Adrenal gland (tissue), 12 donors: Measurements from ENCODE around the gene TSPAN9. TPM values are rescaled to one million over a fixed set of nuclear protein-coding genes. Genes with fewer than 3 reads are reported as not detected.
A peak's percentile ranks its signal among the peaks of the same experiment; 100 is the strongest.

Source experiments
- DNase-seq, 7 donors: peaks; one replicate each; pipeline ENCODE4 v3.0.0-alpha.2; 2019 to 2020
- H3K27ac ChIP-seq, 5 donors: fragments of 200-600 bp; sonication (generic) in 4 of 5; 1 replicate in 3 of 5; 2 replicates in 2 of 5; pipeline versions ENCODE4 v1.5.1 to v1.8.0; 2016 to 2020; ENCODE audit warnings: mild to moderate bottlenecking in 1 of 5
- H3K27me3 ChIP-seq: fragments of 200-600 bp; 2 replicates; pipeline ENCODE4 v1.8.0; 2021
- H3K36me3 ChIP-seq, 2 donors: fragments of 200-600 bp; replicated peaks in 1 of 2; 1 replicate in 1 of 2; 2 replicates in 1 of 2; pipeline versions ENCODE4 v1.5.1 to v1.8.0; 2018 to 2022
- H3K4me1 ChIP-seq, 2 donors: fragments of 200-600 bp; replicated peaks in 1 of 2; 1 replicate in 1 of 2; 2 replicates in 1 of 2; pipeline versions ENCODE4 v1.5.1 to v1.8.0; 2018 to 2021
- H3K4me3 ChIP-seq, 4 donors: fragments of 200-600 bp; sonication (generic) in 3 of 4; one replicate each; pipeline ENCODE4 v1.5.1; 2016 to 2018
- H3K9me3 ChIP-seq, 3 donors: fragments of 200-600 bp; sonication (generic) in 1 of 3; replicated peaks in 1 of 3; 1 replicate in 2 of 3; 2 replicates in 1 of 3; pipeline versions ENCODE4 v1.5.1 to v1.8.0; 2016 to 2021
- CTCF ChIP-seq, 6 experiments: fragments of 450-650 bp in 4 of 6; fragments of 200-600 bp in 2 of 6; sonication (generic) in 1 of 6; IDR thresholded peaks; 1 replicate in 5 of 6; 2 replicates in 1 of 6; pipeline versions ENCODE4 v1.5.1 to v1.8.0; 2016 to 2021; ENCODE audit warnings: antibody characterized with exemption in 6 of 6, mild to moderate bottlenecking in 2 of 6, moderate library complexity in 1 of 6
- POLR2A ChIP-seq, 2 donors: fragments of 450-650 bp; IDR thresholded peaks; one replicate each; pipeline ENCODE4 v1.6.1; 2017; ENCODE audit warnings: antibody characterized with exemption in 2 of 2, mild to moderate bottlenecking in 2 of 2, moderate library complexity in 1 of 2
- WGBS, 4 donors: extraction: QIAGEN DNeasy Blood & Tissue Kit in 2 of 4; methylation state at CpG; one replicate each; pipeline versions ENCODE4 v1.1.5 to v1.1.7; 2013 to 2017; 5-methylcytosine and 5-hydroxymethylcytosine counted together
- intact Hi-C, 2 donors: fragments of 100-400 bp; cut with DNase I; formaldehyde crosslinking; loops; one replicate each; pipeline versions ENCODE4 v1.14.1 to v1.15.0; 2022 to 2023
- polyA plus RNA-seq, 3 donors: library from polyadenylated mRNA; stranded (reverse); fragments of 200-250 nt in 2 of 3; fragments of 350-450 nt in 1 of 3; fragmentation: Illumina TruSeq in 1 of 3; extraction: RNeasy Lipid Tissue Mini Kit (QIAGEN cat#74804) in 1 of 3; gene quantifications; one replicate each; pipeline ENCODE4 v1.2.3, GENCODE V29; 2013 to 2014
- total RNA-seq, 9 donors: library from RNA; depleted of rRNA in 4 of 9; stranded (reverse); fragments of >200 nt in 4 of 9; fragments of 120-200 nt in 1 of 9; fragmentation: NEBNext Ultra II Directional in 1 of 9; extraction: Animal tissue kit (Norgen Biotek cat#: 25700) in 1 of 9; gene quantifications; one replicate each; pipeline versions ENCODE4 v1.1.0 to v1.2.4, GENCODE V29; 2013 to 2023
- donor health status: healthy with polysubstance abuse.
- donor health status: Bipolar disorder and iron deficiency.
- donor health status: DM: yes; HTN: yes; CAD: no.
- donor health status: DM: no; HTN: no; CAD: no.
- donor health status: DM: no; HTN: no; CAD: no.
- donor health status: DM: yes; HTN: yes; CAD: no.

Gene TSPAN9
- total and polyA plus RNA-seq, 12 donors = 12.4 to 31.4 (median 22.4) TPM

GRCh38 chr12:3257411-3257810, 180.2 kb downstream of the TSPAN9 start:
- no peak for DNase-seq
- H3K4me3 ChIP-seq = no peak overlapping the region
- intact Hi-C loops = no loop called here
- no peaks in the 10 kb centered on the region for H3K36me3 ChIP-seq
- WGBS, 4 donors = 78 to 93% (median 92%) methylated on average over 7 of the region's 7 CpGs
- no peak overlapping the region for H3K27ac ChIP-seq
- no peaks in the 10 kb centered on the region for H3K9me3 ChIP-seq
- no peaks in the 10 kb centered on the region for H3K4me1 ChIP-seq
- TF ChIP-seq POLR2A (IDR thresholded peaks at IDR 0.05) = no peak
- no peak for TF ChIP-seq CTCF (IDR thresholded peaks at IDR 0.05)
- no peaks in the 10 kb centered on the region for H3K27me3 ChIP-seq

GRCh38 chr12:3259973-3260372, 182.8 kb downstream of the TSPAN9 start:
- Histone ChIP-seq H3K27me3 (no peaks in the 10 kb centered on the region), H3K4me1 (no peaks in the 10 kb centered on the region), H3K36me3 (no peaks in the 10 kb centered on the region), H3K4me3 (no peak overlapping the region), H3K9me3 (no peaks in the 10 kb centered on the region), H3K27ac (no peak overlapping the region)
- TF ChIP-seq CTCF (IDR thresholded peaks at IDR 0.05) (no peak), POLR2A (IDR thresholded peaks at IDR 0.05) (no peak)
- 85 to 94% (median 93%) methylated on average over 7 to 8 of the region's 8 CpGs for WGBS, 4 donors
- DNase-seq = no peak
- intact Hi-C loops = no loop called here

GRCh38 chr12:3261782-3262359, 184.7 kb downstream of the TSPAN9 start:
- Histone ChIP-seq H3K9me3 (no peaks in the 10 kb centered on the region), H3K27ac (no peak overlapping the region), H3K4me1 (no peaks in the 10 kb centered on the region), H3K27me3 (no peaks in the 10 kb centered on the region), H3K36me3 (no peaks in the 10 kb centered on the region), H3K4me3 (no peak overlapping the region)
- intact Hi-C loops = no loop called here
- 56 to 68% (median 62%) methylated on average over 9 to 11 of the region's 11 CpGs for WGBS, 4 donors
- no peak for TF ChIP-seq CTCF (IDR thresholded peaks at IDR 0.05)
- no peak for TF ChIP-seq POLR2A (IDR thresholded peaks at IDR 0.05)
- DNase-seq = peak in 1 of 7 donors; percentile 6

- Histone ChIP-seq H3K36me3 (no peaks in the 10 kb centered on the region), H3K27ac (no peak overlapping the region), H3K4me1 (no peaks in the 10 kb centered on the region), H3K27me3 (no peaks in the 10 kb centered on the region), H3K9me3 (no peaks in the 10 kb centered on the region), H3K4me3 (no peak overlapping the region)
- WGBS, 4 donors = 84 to 87% (median 85%) methylated on average over 10 of the region's 10 CpGs
- no peak for TF ChIP-seq CTCF (IDR thresholded peaks at IDR 0.05)
- TF ChIP-seq POLR2A (IDR thresholded peaks at IDR 0.05) = no peak
- intact Hi-C loops = no loop called here
- DNase-seq = no peak
Observed at GRCh38 chr12:3262470-3262869, 185.3 kb downstream of the TSPAN9 start.
